GM12878 (cell line): ENCODE results near the gene TRUB2. TPM values are rescaled to one million over a fixed set of nuclear protein-coding genes. Genes with fewer than 3 reads are reported as not detected.

Source experiments
- ATAC-seq: fragments of 200-7000 bp; cut with Tn5 transposase; 3 replicates; pipeline ENCODE4 v1.9.1; 2020; ENCODE audit warnings: mild to moderate bottlenecking, moderate library complexity
- BruUV-seq: library from RNA; stranded (reverse); fragments of 400-500 nt; replicated peaks from 2 replicates; lab custom pipeline; 2021; lab: Mats Ljungman, UMichigan
- CTCF ChIA-PET: fragments of 300-600 bp; sonication (Branson Sonifier 250); formaldehyde crosslinking; extraction: SDS; loops from one replicate; lab custom pipeline; 2021; ENCODE audit warnings: inconsistent platforms; lab: Yijun Ruan, JAX
- POLR2A ChIA-PET: fragments of 350-600 bp; formaldehyde crosslinking; extraction: SDS; loops from one replicate; lab custom pipeline; 2021; ENCODE audit warnings: inconsistent platforms; lab: Charles Lee
- RAD21 ChIA-PET: fragments of 300-600 bp; sonication (Branson Sonifier 250); formaldehyde crosslinking; loops from one replicate; lab custom pipeline; 2023; ENCODE audit warnings: antibody characterized with exemption; ENCODE audit not compliant: unreplicated experiment; lab: Charles Lee
- SMC1A ChIA-PET: fragments of 300-600 bp; sonication (Branson Sonifier 250); formaldehyde crosslinking; loops from one replicate; lab custom pipeline; 2023; ENCODE audit not compliant: unreplicated experiment, uncharacterized antibody; lab: Charles Lee
- DNase-seq: peaks from one replicate; pipeline ENCODE4 v3.0.0-alpha.2; 2011; ENCODE audit warnings: low read depth, low spot score
- FAIRE-seq: peaks from 3 replicates; lab custom pipeline; 2011; peaks lifted over from hg19 to GRCh38; lab: Jason Lieb, UNC
- H2AFZ ChIP-seq: 2 replicates; pipeline ENCODE4 v1.6.0; 2011; ENCODE audit warnings: low read depth, low read length, control low read depth; ENCODE audit not compliant: control insufficient read depth
- H3K27ac ChIP-seq: 2 replicates; pipeline ENCODE4 v1.5.1; 2011; ENCODE audit warnings: control low read depth; ENCODE audit not compliant: control insufficient read depth, insufficient read depth
- H3K27me3 ChIP-seq, 2 experiments: replicated peaks in 1 of 2; 2 replicates each; pipeline versions ENCODE4 v1.6.0 to v1.6.1; 2011; ENCODE audit warnings: low read length in 1 of 2; ENCODE audit not compliant: control insufficient read depth in 2 of 2, insufficient read depth in 2 of 2
- H3K36me3 ChIP-seq, 2 experiments: 2 replicates each; pipeline ENCODE4 v1.5.1; 2011; ENCODE audit warnings: low read length in 1 of 2; ENCODE audit not compliant: control insufficient read depth in 2 of 2, insufficient read depth in 2 of 2
- H3K4me1 ChIP-seq: 2 replicates; pipeline ENCODE4 v1.6.1; 2011; ENCODE audit warnings: mild to moderate bottlenecking, low read length, moderate library complexity, mixed read lengths; ENCODE audit not compliant: control insufficient read depth, insufficient read depth
- H3K4me2 ChIP-seq: 2 replicates; pipeline ENCODE4 v1.6.0; 2011; ENCODE audit warnings: control low read depth; ENCODE audit not compliant: control insufficient read depth, insufficient read depth
- H3K4me3 ChIP-seq: fragments of 200-600 bp; sonication (generic); 2 replicates; pipeline ENCODE4 v1.5.1; 2016
- H3K79me2 ChIP-seq: 2 replicates; pipeline ENCODE4 v1.6.0; 2011; ENCODE audit warnings: low read length; ENCODE audit not compliant: control insufficient read depth, insufficient read depth
- H3K9ac ChIP-seq: 2 replicates; pipeline ENCODE4 v1.8.0; 2011; ENCODE audit warnings: low read length, control low read depth, mixed read lengths; ENCODE audit not compliant: control insufficient read depth, insufficient read depth
- H3K9me3 ChIP-seq: replicated peaks from 3 replicates; pipeline ENCODE4 v1.5.1; 2011; ENCODE audit warnings: mild to moderate bottlenecking, low read length; ENCODE audit not compliant: control insufficient read depth, insufficient read depth
- H4K20me1 ChIP-seq: 2 replicates; pipeline ENCODE4 v1.6.0; 2011; ENCODE audit not compliant: control insufficient read depth, insufficient read depth
- ATF7 ChIP-seq: fragments of 450-650 bp; IDR thresholded peaks from 2 replicates; pipeline ENCODE4 v1.6.1; 2016; ENCODE audit warnings: low read depth, mild to moderate bottlenecking
- CEBPB ChIP-seq, 2 experiments: fragments of 150-350 bp in 1 of 2; IDR thresholded peaks; 2 replicates each; pipeline ENCODE4 v1.6.1; 2012 to 2014; ENCODE audit warnings: low read depth in 2 of 2, low read length in 2 of 2, borderline replicate concordance in 1 of 2, inconsistent platforms in 1 of 2
- ESRRA ChIP-seq: IDR thresholded peaks from 2 replicates; pipeline ENCODE4 v1.6.1; 2012; ENCODE audit warnings: mild to moderate bottlenecking, low read length, improper control_type of control experiment
- MYC ChIP-seq: IDR thresholded peaks from 2 replicates; pipeline ENCODE4 v1.6.1; 2011; ENCODE audit warnings: mild to moderate bottlenecking, low read length, moderate library complexity, inconsistent platforms; ENCODE audit not compliant: insufficient read depth, insufficient replicate concordance, insufficient read length, severe bottlenecking
- NR2C2 ChIP-seq: IDR thresholded peaks from 2 replicates; pipeline ENCODE4 v1.6.1; 2011; ENCODE audit warnings: borderline replicate concordance, low read depth; ENCODE audit not compliant: control insufficient read depth, insufficient read length
- POU2F2 ChIP-seq: IDR thresholded peaks from 3 replicates; pipeline ENCODE4 v1.6.1; 2011; ENCODE audit warnings: low read depth, mild to moderate bottlenecking, low read length, borderline replicate concordance
- RUNX3 ChIP-seq: IDR thresholded peaks from 2 replicates; pipeline ENCODE4 v1.6.1; 2012; ENCODE audit warnings: low read length, inconsistent platforms
- TAF1 ChIP-seq: IDR thresholded peaks from 2 replicates; pipeline ENCODE4 v1.6.1; 2011; ENCODE audit warnings: mild to moderate bottlenecking, low read depth, low read length, borderline replicate concordance
- ZSCAN29 ChIP-seq: fragments of 450-650 bp; IDR thresholded peaks from 2 replicates; pipeline ENCODE4 v1.6.1; 2017; ENCODE audit warnings: mild to moderate bottlenecking, moderate library complexity
- WGBS: methylation state at CpG from one replicate; pipeline ENCODE4 v1.1.6; 2016; ENCODE audit warnings: low lambda C conversion rate; ENCODE audit not compliant: insufficient replicate concordance, insufficient coverage; ENCODE audit errors: missing lambda C conversion rate; 5-methylcytosine and 5-hydroxymethylcytosine counted together
- in situ Hi-C: fragments of 300-500 bp; cut with MboI; formaldehyde crosslinking; loops from 9 replicates; pipeline ENCODE4 v1.14.3; 2018; ENCODE audit warnings: mixed read lengths
- intact Hi-C: fragments of 100-400 bp; cut with micrococcal nuclease; formaldehyde crosslinking; loops from one replicate; pipeline ENCODE4 v1.14.2; 2022; ENCODE audit not compliant: unreplicated experiment
- polyA plus RNA-seq, 11 experiments: library from polyadenylated mRNA; depleted of rRNA in 4 of 11; unstranded in 6 of 11; stranded (reverse) in 5 of 11; fragments of >200 nt; fragmentation: Nextera tagmentation in 4 of 11; fragmentation: Illumina TruSeq in 1 of 11; extraction: Ambion mirVana in 4 of 11; extraction: Trizol in 1 of 11; gene quantifications; 1 replicate in 1 of 11; 2 replicates in 10 of 11; pipeline versions ENCODE4 v1.2.1 to v1.2.3, GENCODE V29; 2011 to 2016; ENCODE audit warnings: inconsistent platforms in 2 of 11, missing spikeins in 2 of 11, low read depth in 1 of 11
- total RNA-seq, 4 experiments: library from RNA; depleted of rRNA in 3 of 4; stranded (reverse); fragments of >200 nt in 3 of 4; fragmentation: Illumina TruSeq in 1 of 4; extraction: Trizol in 1 of 4; gene quantifications; 2 replicates each; pipeline versions ENCODE4 v1.2.1 to v1.2.3, GENCODE V29; 2013 to 2021
- TF ChIP-seq, protein P1 (sequence below): fragments of 450-650 bp; IDR thresholded peaks from 2 replicates; pipeline ENCODE4 v1.6.1; 2016; ENCODE audit warnings: mild to moderate bottlenecking, moderate library complexity, borderline replicate concordance
- TF ChIP-seq, protein P2 (sequence below): IDR thresholded peaks from 2 replicates; pipeline ENCODE4 v1.6.1; 2012; ENCODE audit warnings: improper control_type of control experiment, low read depth, low read length; ENCODE audit not compliant: insufficient replicate concordance
- TF ChIP-seq, protein P3 (sequence below): fragments of 450-650 bp; conservative IDR thresholded peaks from 2 replicates; pipeline ENCODE4 v1.6.1; 2017; ENCODE audit warnings: mild to moderate bottlenecking, moderate library complexity

The TRUB2 gene
- total and polyA plus RNA-seq, 10 of the 15 experiments (the other 5 are each of a cell fraction or from before 2014, with no cell fraction given): 2.8 to 70.5 (median 37.2) TPM

DNA sequence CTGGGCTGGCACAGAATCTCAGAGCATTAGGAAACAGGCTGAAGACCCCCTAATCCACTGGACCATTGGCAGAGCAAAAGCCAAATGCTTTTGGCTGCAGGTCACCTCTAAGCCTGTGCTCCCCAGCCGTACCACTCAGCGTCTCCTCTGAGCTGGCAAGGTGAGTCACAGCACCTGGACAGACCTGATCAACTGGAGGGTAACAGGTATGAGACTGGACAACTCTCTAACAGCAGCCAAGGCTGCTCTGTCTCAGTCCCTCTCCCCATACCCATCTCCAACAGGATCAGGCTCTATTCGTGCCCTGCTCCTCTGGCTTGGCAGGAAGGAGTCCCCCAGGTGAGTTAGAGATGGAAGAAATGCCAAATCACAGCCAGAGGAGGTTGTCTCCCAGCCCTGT is 51.1 kb downstream of the TRUB2 start:
- FAIRE-seq: no peak
- no peak overlapping the region for H3K27ac ChIP-seq
- H3K27me3 ChIP-seq: no peaks in the 10 kb centered on the region
- intact Hi-C loops: no loop called here
- 0 out of 2 replicates have a peak, but pooled peaks cover 4% of the 10 kb centered on the region for H3K4me1 ChIP-seq
- no peak for DNase-seq
- ChIA-PET POLR2A (no interaction called here), RAD21 (no interaction called here), CTCF (interaction anchor here (0.7 to 3.5 kb wide), 2 partner anchors 10 to 16 kb away, joined by 3 to 11 read pairs; no protein-coding TSS in a partner anchor), SMC1A (interaction anchor here (0.6 kb wide), 1 partner anchor 129 kb away, joined by 3 read pairs; no protein-coding TSS in a partner anchor)
- in situ Hi-C loops: no loop called here
- H3K4me3 ChIP-seq: no peak overlapping the region
- H3K9me3 ChIP-seq: no peaks in the 10 kb centered on the region
- 81% methylated on average over 3 of the region's 3 CpGs for WGBS
- H3K36me3 ChIP-seq: peaks cover 2 to 17% of the 10 kb centered on the region in 2 experiments
- H3K79me2 ChIP-seq: peaks cover 14% of the 10 kb centered on the region
- no peak for ATAC-seq
- H4K20me1 ChIP-seq: no peaks in the 10 kb centered on the region
- BruUV-seq: no TSS peak
- no peak overlapping the region for H3K4me2 ChIP-seq
- H2AFZ ChIP-seq: no peak overlapping the region
- no peak overlapping the region for H3K9ac ChIP-seq
- TF ChIP-seq NR2C2 (no peak), CEBPB (IDR thresholded peaks at IDR 0.05; ENCODE audit: borderline replicate concordance in 1 of 2, low read depth in 2 of 2, low read length in 2 of 2) (no peak), TAF1 (no peak), POU2F2 (no peak), RUNX3 (no peak), MYC (no peak), ATF7 (no peak), ZSCAN29 (no peak), ESRRA (no peak)
- TF ChIP-seq, protein P1, sequence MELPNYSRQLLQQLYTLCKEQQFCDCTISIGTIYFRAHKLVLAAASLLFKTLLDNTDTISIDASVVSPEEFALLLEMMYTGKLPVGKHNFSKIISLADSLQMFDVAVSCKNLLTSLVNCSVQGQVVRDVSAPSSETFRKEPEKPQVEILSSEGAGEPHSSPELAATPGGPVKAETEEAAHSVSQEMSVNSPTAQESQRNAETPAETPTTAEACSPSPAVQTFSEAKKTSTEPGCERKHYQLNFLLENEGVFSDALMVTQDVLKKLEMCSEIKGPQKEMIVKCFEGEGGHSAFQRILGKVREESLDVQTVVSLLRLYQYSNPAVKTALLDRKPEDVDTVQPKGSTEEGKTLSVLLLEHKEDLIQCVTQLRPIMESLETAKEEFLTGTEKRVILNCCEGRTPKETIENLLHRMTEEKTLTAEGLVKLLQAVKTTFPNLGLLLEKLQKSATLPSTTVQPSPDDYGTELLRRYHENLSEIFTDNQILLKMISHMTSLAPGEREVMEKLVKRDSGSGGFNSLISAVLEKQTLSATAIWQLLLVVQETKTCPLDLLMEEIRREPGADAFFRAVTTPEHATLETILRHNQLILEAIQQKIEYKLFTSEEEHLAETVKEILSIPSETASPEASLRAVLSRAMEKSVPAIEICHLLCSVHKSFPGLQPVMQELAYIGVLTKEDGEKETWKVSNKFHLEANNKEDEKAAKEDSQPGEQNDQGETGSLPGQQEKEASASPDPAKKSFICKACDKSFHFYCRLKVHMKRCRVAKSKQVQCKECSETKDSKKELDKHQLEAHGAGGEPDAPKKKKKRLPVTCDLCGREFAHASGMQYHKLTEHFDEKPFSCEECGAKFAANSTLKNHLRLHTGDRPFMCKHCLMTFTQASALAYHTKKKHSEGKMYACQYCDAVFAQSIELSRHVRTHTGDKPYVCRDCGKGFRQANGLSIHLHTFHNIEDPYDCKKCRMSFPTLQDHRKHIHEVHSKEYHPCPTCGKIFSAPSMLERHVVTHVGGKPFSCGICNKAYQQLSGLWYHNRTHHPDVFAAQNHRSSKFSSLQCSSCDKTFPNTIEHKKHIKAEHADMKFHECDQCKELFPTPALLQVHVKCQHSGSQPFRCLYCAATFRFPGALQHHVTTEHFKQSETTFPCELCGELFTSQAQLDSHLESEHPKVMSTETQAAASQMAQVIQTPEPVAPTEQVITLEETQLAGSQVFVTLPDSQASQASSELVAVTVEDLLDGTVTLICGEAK: no peak
- TF ChIP-seq, protein P2, sequence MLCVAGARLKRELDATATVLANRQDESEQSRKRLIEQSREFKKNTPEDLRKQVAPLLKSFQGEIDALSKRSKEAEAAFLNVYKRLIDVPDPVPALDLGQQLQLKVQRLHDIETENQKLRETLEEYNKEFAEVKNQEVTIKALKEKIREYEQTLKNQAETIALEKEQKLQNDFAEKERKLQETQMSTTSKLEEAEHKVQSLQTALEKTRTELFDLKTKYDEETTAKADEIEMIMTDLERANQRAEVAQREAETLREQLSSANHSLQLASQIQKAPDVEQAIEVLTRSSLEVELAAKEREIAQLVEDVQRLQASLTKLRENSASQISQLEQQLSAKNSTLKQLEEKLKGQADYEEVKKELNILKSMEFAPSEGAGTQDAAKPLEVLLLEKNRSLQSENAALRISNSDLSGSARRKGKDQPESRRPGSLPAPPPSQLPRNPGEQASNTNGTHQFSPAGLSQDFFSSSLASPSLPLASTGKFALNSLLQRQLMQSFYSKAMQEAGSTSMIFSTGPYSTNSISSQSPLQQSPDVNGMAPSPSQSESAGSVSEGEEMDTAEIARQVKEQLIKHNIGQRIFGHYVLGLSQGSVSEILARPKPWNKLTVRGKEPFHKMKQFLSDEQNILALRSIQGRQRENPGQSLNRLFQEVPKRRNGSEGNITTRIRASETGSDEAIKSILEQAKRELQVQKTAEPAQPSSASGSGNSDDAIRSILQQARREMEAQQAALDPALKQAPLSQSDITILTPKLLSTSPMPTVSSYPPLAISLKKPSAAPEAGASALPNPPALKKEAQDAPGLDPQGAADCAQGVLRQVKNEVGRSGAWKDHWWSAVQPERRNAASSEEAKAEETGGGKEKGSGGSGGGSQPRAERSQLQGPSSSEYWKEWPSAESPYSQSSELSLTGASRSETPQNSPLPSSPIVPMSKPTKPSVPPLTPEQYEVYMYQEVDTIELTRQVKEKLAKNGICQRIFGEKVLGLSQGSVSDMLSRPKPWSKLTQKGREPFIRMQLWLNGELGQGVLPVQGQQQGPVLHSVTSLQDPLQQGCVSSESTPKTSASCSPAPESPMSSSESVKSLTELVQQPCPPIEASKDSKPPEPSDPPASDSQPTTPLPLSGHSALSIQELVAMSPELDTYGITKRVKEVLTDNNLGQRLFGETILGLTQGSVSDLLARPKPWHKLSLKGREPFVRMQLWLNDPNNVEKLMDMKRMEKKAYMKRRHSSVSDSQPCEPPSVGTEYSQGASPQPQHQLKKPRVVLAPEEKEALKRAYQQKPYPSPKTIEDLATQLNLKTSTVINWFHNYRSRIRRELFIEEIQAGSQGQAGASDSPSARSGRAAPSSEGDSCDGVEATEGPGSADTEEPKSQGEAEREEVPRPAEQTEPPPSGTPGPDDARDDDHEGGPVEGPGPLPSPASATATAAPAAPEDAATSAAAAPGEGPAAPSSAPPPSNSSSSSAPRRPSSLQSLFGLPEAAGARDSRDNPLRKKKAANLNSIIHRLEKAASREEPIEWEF: no peak
- TF ChIP-seq, protein P3, sequence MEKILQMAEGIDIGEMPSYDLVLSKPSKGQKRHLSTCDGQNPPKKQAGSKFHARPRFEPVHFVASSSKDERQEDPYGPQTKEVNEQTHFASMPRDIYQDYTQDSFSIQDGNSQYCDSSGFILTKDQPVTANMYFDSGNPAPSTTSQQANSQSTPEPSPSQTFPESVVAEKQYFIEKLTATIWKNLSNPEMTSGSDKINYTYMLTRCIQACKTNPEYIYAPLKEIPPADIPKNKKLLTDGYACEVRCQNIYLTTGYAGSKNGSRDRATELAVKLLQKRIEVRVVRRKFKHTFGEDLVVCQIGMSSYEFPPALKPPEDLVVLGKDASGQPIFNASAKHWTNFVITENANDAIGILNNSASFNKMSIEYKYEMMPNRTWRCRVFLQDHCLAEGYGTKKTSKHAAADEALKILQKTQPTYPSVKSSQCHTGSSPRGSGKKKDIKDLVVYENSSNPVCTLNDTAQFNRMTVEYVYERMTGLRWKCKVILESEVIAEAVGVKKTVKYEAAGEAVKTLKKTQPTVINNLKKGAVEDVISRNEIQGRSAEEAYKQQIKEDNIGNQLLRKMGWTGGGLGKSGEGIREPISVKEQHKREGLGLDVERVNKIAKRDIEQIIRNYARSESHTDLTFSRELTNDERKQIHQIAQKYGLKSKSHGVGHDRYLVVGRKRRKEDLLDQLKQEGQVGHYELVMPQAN: no peak
